ENCODE measurements around the gene TMCO4. TPM values are rescaled to one million over a fixed set of nuclear protein-coding genes. Genes with fewer than 3 reads are reported as not detected.

TMCO4 gene
- total RNA-seq, 1 experiment from 2014 or later: 19.7 TPM

- Histone ChIP-seq H3K4me3 (ENCODE audit: low read length) (no peak overlapping the region), H3K9ac (ENCODE audit: low read length) (no peak overlapping the region), H3K79me2 (ENCODE audit: low read length) (no peaks in the 10 kb centered on the region), H3F3A (ENCODE audit: low read length, unreplicated experiment) (no peaks in the 10 kb centered on the region), H3K9me3 (ENCODE audit: low read length) (no peaks in the 10 kb centered on the region), H3K36me3 (ENCODE audit: low read depth, low read length) (no peaks in the 10 kb centered on the region), H3K4me2 (ENCODE audit: low read length) (no peak overlapping the region), H2AFZ (ENCODE audit: low read length) (no peak overlapping the region), H4K20me1 (ENCODE audit: low read length) (no peaks in the 10 kb centered on the region), H3K27me3 (ENCODE audit: low read length) (no peaks in the 10 kb centered on the region), H3K4me1 (ENCODE audit: insufficient read depth, low read length) (no peaks in the 10 kb centered on the region), H3K27ac (ENCODE audit: low read length) (no peak overlapping the region), H3K9me2 (replicated peaks; ENCODE audit: low read length) (no peaks in the 10 kb centered on the region)
- POLR2A ChIA-PET (ENCODE audit: unreplicated experiment): no interaction called here
- no peak for TF ChIP-seq CTCF (conservative IDR thresholded peaks at IDR 0.05; ENCODE audit: low read depth, low read length)
- no TSS peak for BruUV-seq (replicated peaks)
- intact Hi-C loops (cut with micrococcal nuclease): no loop called here
- CTCF ChIA-PET: no interaction called here
- DNase-seq: no peak
- no peak for ATAC-seq
Observed at GRCh38 chr1:19696820-19697219, 102.9 kb downstream of the TMCO4 start.

GRCh38 chr1:19695772-19696171 lies 103.9 kb downstream of the TMCO4 start:
- Histone ChIP-seq H3K9me2 (replicated peaks; ENCODE audit: low read length) (no peaks in the 10 kb centered on the region), H3F3A (ENCODE audit: low read length, unreplicated experiment) (no peaks in the 10 kb centered on the region), H3K27ac (ENCODE audit: low read length) (no peak overlapping the region), H4K20me1 (ENCODE audit: low read length) (no peaks in the 10 kb centered on the region), H3K27me3 (ENCODE audit: low read length) (no peaks in the 10 kb centered on the region), H2AFZ (ENCODE audit: low read length) (no peak overlapping the region), H3K9me3 (ENCODE audit: low read length) (no peaks in the 10 kb centered on the region), H3K4me1 (ENCODE audit: insufficient read depth, low read length) (no peaks in the 10 kb centered on the region), H3K4me2 (ENCODE audit: low read length) (no peak overlapping the region), H3K9ac (ENCODE audit: low read length) (no peak overlapping the region), H3K36me3 (ENCODE audit: low read depth, low read length) (no peaks in the 10 kb centered on the region), H3K79me2 (ENCODE audit: low read length) (no peaks in the 10 kb centered on the region), H3K4me3 (ENCODE audit: low read length) (no peak overlapping the region)
- intact Hi-C loops (cut with micrococcal nuclease): no loop called here
- TF ChIP-seq EZH2phosphoT487 (IDR thresholded peaks at IDR 0.05; ENCODE audit: borderline replicate concordance, low read length) (no peak), CTCF (conservative IDR thresholded peaks at IDR 0.05; ENCODE audit: low read depth, low read length) (no peak), EZH2 (IDR thresholded peaks at IDR 0.05; ENCODE audit: low read length, unreplicated experiment) (no peak)
- ATAC-seq (no peak), DNase-seq (no peak)
- BruUV-seq (replicated peaks): no TSS peak
- ChIA-PET POLR2A (ENCODE audit: unreplicated experiment) (no interaction called here), CTCF (no interaction called here)

GRCh38 chr1:19694298-19694697 lies 105.4 kb downstream of the TMCO4 start:
- no peak overlapping the region for H2AFZ ChIP-seq (ENCODE audit: low read length)
- no peaks in the 10 kb centered on the region for H3K27me3 ChIP-seq (ENCODE audit: low read length)
- H3K36me3 ChIP-seq (ENCODE audit: low read depth, low read length): no peaks in the 10 kb centered on the region
- TF ChIP-seq CTCF (conservative IDR thresholded peaks at IDR 0.05; ENCODE audit: low read depth, low read length) (no peak), EZH2 (IDR thresholded peaks at IDR 0.05; ENCODE audit: low read length, unreplicated experiment) (no peak), EZH2phosphoT487 (IDR thresholded peaks at IDR 0.05; ENCODE audit: borderline replicate concordance, low read length) (no peak)
- DNase-seq (no peak), ATAC-seq (no peak)
- CTCF ChIA-PET: no interaction called here
- no peaks in the 10 kb centered on the region for H3K4me1 ChIP-seq (ENCODE audit: insufficient read depth, low read length)
- no peaks in the 10 kb centered on the region for H3K9me2 ChIP-seq (replicated peaks; ENCODE audit: low read length)
- POLR2A ChIA-PET (ENCODE audit: unreplicated experiment): interaction anchor here (0.6 kb wide), 1 partner anchor 39 kb away, joined by 3 read pairs; no protein-coding TSS in a partner anchor
- BruUV-seq (replicated peaks): no TSS peak
- intact Hi-C loops (cut with micrococcal nuclease): no loop called here
- no peaks in the 10 kb centered on the region for H3F3A ChIP-seq (ENCODE audit: low read length, unreplicated experiment)
- no peaks in the 10 kb centered on the region for H3K79me2 ChIP-seq (ENCODE audit: low read length)
- no peak overlapping the region for H3K9ac ChIP-seq (ENCODE audit: low read length)
- no peak overlapping the region for H3K4me2 ChIP-seq (ENCODE audit: low read length)
- no peak overlapping the region for H3K4me3 ChIP-seq (ENCODE audit: low read length)
- no peak overlapping the region for H3K27ac ChIP-seq (ENCODE audit: low read length)
- no peaks in the 10 kb centered on the region for H3K9me3 ChIP-seq (ENCODE audit: low read length)
- no peaks in the 10 kb centered on the region for H4K20me1 ChIP-seq (ENCODE audit: low read length)
